Kidney epithelial cell (primary cell): Measurements from ENCODE around the gene OVCA2. TPM values are rescaled to one million over a fixed set of nuclear protein-coding genes. Genes with fewer than 3 reads are reported as not detected.

Experiments
- DNase-seq: peaks from one replicate; pipeline ENCODE4 v3.0.0-alpha.2; 2010; ENCODE audit warnings: low read depth
- H3K27me3 ChIP-seq: 2 replicates; pipeline ENCODE4 v1.6.0; 2011; ENCODE audit warnings: low read length; ENCODE audit not compliant: control insufficient read depth, insufficient read depth
- H3K36me3 ChIP-seq: 2 replicates; pipeline ENCODE4 v1.5.1; 2011; ENCODE audit warnings: low read length; ENCODE audit not compliant: control insufficient read depth, insufficient read depth
- H3K4me3 ChIP-seq: 2 replicates; pipeline ENCODE4 v1.5.1; 2011; ENCODE audit warnings: low read depth, mild to moderate bottlenecking, control low read depth, low read length
- CTCF ChIP-seq: IDR thresholded peaks from 2 replicates; pipeline ENCODE4 v1.5.1; 2011; ENCODE audit warnings: mild to moderate bottlenecking, moderate library complexity, low read length, control low read depth, inconsistent platforms; ENCODE audit not compliant: insufficient read depth, poor library complexity, severe bottlenecking
- total RNA-seq: library from RNA; depleted of rRNA; stranded (reverse); fragments of >200 nt; gene quantifications from 2 replicates; pipeline ENCODE4 v1.2.3, GENCODE V29; 2015

The OVCA2 gene
- total RNA-seq, 1 donor from 2014 or later: 88.2 TPM

GRCh38 chr17:2023692-2024571 is 17.9 kb upstream of the OVCA2 start:
- Histone ChIP-seq H3K27me3 (peaks cover 69% of the 10 kb centered on the region), H3K36me3 (no peaks in the 10 kb centered on the region), H3K4me3 (no peak overlapping the region)
- TF ChIP-seq CTCF: no peak
- DNase-seq: no peak

GRCh38 chr17:2024572-2025219 is 17.1 kb upstream of the OVCA2 start:
- Histone ChIP-seq H3K4me3 (no peak overlapping the region), H3K36me3 (no peaks in the 10 kb centered on the region), H3K27me3 (peaks cover 62% of the 10 kb centered on the region)
- no peak for TF ChIP-seq CTCF
- DNase-seq: no peak

- peaks cover 57% of the 10 kb centered on the region for H3K27me3 ChIP-seq
Measured at GRCh38 chr17:2025220-2025621, 16.6 kb upstream of the OVCA2 start, which contains the start of gene RTN4RL1. Gene RTN4RL1, minus strand, starts transcription at chr17:2025334. Its CDS starts 469 bp downstream, at chr17:2024865.

GRCh38 chr17:2025622-2026309 is 16.1 kb upstream of the OVCA2 start:
- H3K27me3 ChIP-seq: peaks cover 55% of the 10 kb centered on the region
- H3K36me3 ChIP-seq: no peaks in the 10 kb centered on the region
- peak; percentile 92 for TF ChIP-seq CTCF
- peak overlapping the region; percentile 17 for H3K4me3 ChIP-seq
- DNase-seq: no peak

More at GRCh38 chr17:2025220-2025621, 16.6 kb upstream of the OVCA2 start, which contains the start of gene RTN4RL1:
- H3K36me3 ChIP-seq: no peaks in the 10 kb centered on the region
- peak within 1 kb of the TSS; percentile 17 for H3K4me3 ChIP-seq
- DNase-seq: no peak
- no peak for TF ChIP-seq CTCF

- no peak for DNase-seq
- H3K4me3 ChIP-seq: no peak overlapping the region
- H3K36me3 ChIP-seq: no peaks in the 10 kb centered on the region
- TF ChIP-seq CTCF: no peak
- H3K27me3 ChIP-seq: peaks cover 46% of the 10 kb centered on the region
Measured at GRCh38 chr17:2027528-2028233, 14.1 kb upstream of the OVCA2 start.
